DOHH2 (cell line): ENCODE measurements around the gene IMP3.
"Not testable (repeated sequence)": the region's sequence is repeated elsewhere in the genome, so short reads cannot be mapped to it uniquely, and the experiment has no call there.

Experiments used
- H3F3A ChIP-seq: fragments of 200-600 bp; sonication (generic), shearing (Covaris generic); 2 replicates; pipeline ENCODE4 v1.6.0; 2016; ENCODE audit warnings: antibody characterized with exemption, mild to moderate bottlenecking; ENCODE audit not compliant: control insufficient read depth, insufficient read depth
- H3K27ac ChIP-seq: fragments of 200-600 bp; sonication (generic); 2 replicates; pipeline ENCODE4 v1.5.1; 2014; ENCODE audit warnings: low read depth, mild to moderate bottlenecking, low read length, moderate library complexity
- H3K27me3 ChIP-seq: fragments of 200-600 bp; sonication (generic); 2 replicates; pipeline ENCODE4 v1.6.1; 2014; ENCODE audit warnings: mild to moderate bottlenecking, low read length, mixed read lengths; ENCODE audit not compliant: control insufficient read depth
- H3K36me3 ChIP-seq: fragments of 200-600 bp; sonication (generic); 2 replicates; pipeline ENCODE4 v1.6.1; 2014; ENCODE audit warnings: mild to moderate bottlenecking, low read length, moderate library complexity, mixed read lengths; ENCODE audit not compliant: control insufficient read depth
- H3K4me1 ChIP-seq: fragments of 200-600 bp; sonication (generic); 2 replicates; pipeline ENCODE4 v1.6.1; 2014; ENCODE audit warnings: mild to moderate bottlenecking, low read length, mixed read lengths; ENCODE audit not compliant: control insufficient read depth
- H3K4me2 ChIP-seq: fragments of 200-600 bp; sonication (generic); 2 replicates; pipeline ENCODE4 v1.6.0; 2014; ENCODE audit warnings: mild to moderate bottlenecking, low read length, moderate library complexity
- H3K4me3 ChIP-seq: fragments of 200-600 bp; sonication (generic); 2 replicates; pipeline ENCODE4 v1.5.1; 2014; ENCODE audit warnings: mild to moderate bottlenecking, low read length, mixed read lengths
- H3K79me2 ChIP-seq: fragments of 200-600 bp; sonication (generic); 2 replicates; pipeline ENCODE4 v1.6.1; 2014; ENCODE audit warnings: mild to moderate bottlenecking, low read length, mixed read lengths; ENCODE audit not compliant: control insufficient read depth
- H3K9me2 ChIP-seq: fragments of 200-600 bp; sonication (generic); replicated peaks from 2 replicates; pipeline ENCODE4 v1.6.1; 2014; ENCODE audit warnings: mild to moderate bottlenecking, low read length, mixed read lengths; ENCODE audit not compliant: control insufficient read depth
- H3K9me3 ChIP-seq: fragments of 200-600 bp; sonication (generic); 2 replicates; pipeline ENCODE4 v1.6.1; 2014; ENCODE audit warnings: antibody characterized with exemption, low read length, mixed read lengths; ENCODE audit not compliant: control insufficient read depth, insufficient read depth
- H4K20me1 ChIP-seq: fragments of 200-600 bp; sonication (generic); 2 replicates; pipeline ENCODE4 v1.6.0; 2014; ENCODE audit warnings: low read depth, mild to moderate bottlenecking, antibody characterized with exemption, low read length, moderate library complexity; ENCODE audit not compliant: control insufficient read depth, insufficient read depth
- CTCF ChIP-seq: fragments of 200-600 bp; sonication (generic); IDR thresholded peaks from one replicate; pipeline ENCODE4 v1.5.1; 2014; ENCODE audit warnings: antibody characterized with exemption, mild to moderate bottlenecking, low read depth, low read length; ENCODE audit not compliant: poor library complexity, severe bottlenecking
- EZH2phosphoT487 ChIP-seq: fragments of 200-600 bp; sonication (generic); IDR thresholded peaks from 2 replicates; pipeline ENCODE4 v1.6.1; 2017; ENCODE audit warnings: borderline replicate concordance, mild to moderate bottlenecking, antibody characterized with exemption, low read length, moderate library complexity, mixed read lengths

The IMP3 gene

GRCh38 chr15:75636026-75636425, 4.0 kb downstream of the IMP3 start:
- no peak overlapping the region for H3K4me2 ChIP-seq
- no peaks in the 10 kb centered on the region for H3K27me3 ChIP-seq
- H3K79me2 ChIP-seq = peaks cover 45% of the 10 kb centered on the region
- H3K9me2 ChIP-seq = no peaks in the 10 kb centered on the region
- peaks cover 21% of the 10 kb centered on the region for H3K4me1 ChIP-seq
- no peak overlapping the region for H3K4me3 ChIP-seq
- no peaks in the 10 kb centered on the region for H3K9me3 ChIP-seq
- no peak for TF ChIP-seq CTCF
- no peak for TF ChIP-seq EZH2phosphoT487
- H3F3A ChIP-seq = peaks cover 5% of the 10 kb centered on the region
- peaks cover 34% of the 10 kb centered on the region for H3K36me3 ChIP-seq
- peaks cover 22% of the 10 kb centered on the region for H4K20me1 ChIP-seq
- H3K27ac ChIP-seq = no peak overlapping the region

- Histone ChIP-seq H4K20me1 (peaks cover 18% of the 10 kb centered on the region), H3K36me3 (peaks cover 22% of the 10 kb centered on the region), H3K79me2 (peaks cover 31% of the 10 kb centered on the region), H3K4me1 (peaks cover 19% of the 10 kb centered on the region)
- H3K27me3 ChIP-seq, H3F3A ChIP-seq, H3K27ac ChIP-seq, H3K9me2 ChIP-seq, H3K9me3 ChIP-seq, H3K4me3 ChIP-seq, H3K4me2 ChIP-seq: not testable (repeated sequence)
These were observed 6.1 kb downstream of the IMP3 start for GRCh38 chr15:75633922-75634321.

GRCh38 chr15:75631935-75632334, 8.1 kb downstream of the IMP3 start:
- no peak for TF ChIP-seq EZH2phosphoT487
- no peak for TF ChIP-seq CTCF
- H3K36me3 ChIP-seq = peaks cover 2% of the 10 kb centered on the region

GRCh38 chr15:75625542-75626347, 14.3 kb downstream of the IMP3 start, which contains the start of gene SNUPN:
SNUPN (minus strand) TSS chr15:75625725; CDS start chr15:75621051, 4,674 bp downstream.
- Histone ChIP-seq H3K27ac (peak within 1 kb of the TSS; percentile 93), H4K20me1 (no peaks in the 10 kb centered on the region), H3K4me1 (peaks cover 7% of the 10 kb centered on the region), H3F3A (peaks cover 7% of the 10 kb centered on the region; the same call in 1 of the 2 replicates), H3K27me3 (no peaks in the 10 kb centered on the region), H3K79me2 (0 out of 2 replicates have a peak, but pooled peaks cover 2% of the 10 kb centered on the region), H3K9me2 (no peaks in the 10 kb centered on the region), H3K4me2 (peak within 1 kb of the TSS; percentile 92), H3K9me3 (no peaks in the 10 kb centered on the region), H3K36me3 (peaks cover 9% of the 10 kb centered on the region), H3K4me3 (peak within 1 kb of the TSS; percentile 80)
- TF ChIP-seq EZH2phosphoT487 (no peak), CTCF (no peak)

More at GRCh38 chr15:75631935-75632334, 8.1 kb downstream of the IMP3 start:
- no peaks in the 10 kb centered on the region for H3K27me3 ChIP-seq
- no peak overlapping the region for H3K4me2 ChIP-seq
- peaks cover 11% of the 10 kb centered on the region for H3K79me2 ChIP-seq
- H3K27ac ChIP-seq = no peak overlapping the region
- no peaks in the 10 kb centered on the region for H3K9me2 ChIP-seq
- 0 out of 2 replicates have a peak, but pooled peaks cover 1% of the 10 kb centered on the region for H4K20me1 ChIP-seq
- H3K4me1 ChIP-seq = peaks cover 2% of the 10 kb centered on the region
- H3K9me3 ChIP-seq = no peaks in the 10 kb centered on the region
- 0 out of 2 replicates have a peak, but pooled peaks cover 2% of the 10 kb centered on the region for H3F3A ChIP-seq
- H3K4me3 ChIP-seq = no peak overlapping the region
